HL-60 (cell line): ENCODE results near the gene BPNT1.

Experiments used
- DNase-seq, 2 experiments: peaks; one replicate each; pipeline ENCODE4 v3.0.0-alpha.2; 2010 to 2020; ENCODE audit warnings: low read depth in 1 of 2, low spot score in 1 of 2
- H3K27ac ChIP-seq: fragments of 250-450 bp; sonication (Bioruptor Pico); replicated peaks from 2 replicates; pipeline ENCODE4 v1.5.1; 2020; ENCODE audit warnings: mild to moderate bottlenecking, moderate library complexity
- H3K27me3 ChIP-seq: fragments of 250-450 bp; sonication (Bioruptor Pico); 2 replicates; pipeline ENCODE4 v1.5.1; 2021; ENCODE audit warnings: mild to moderate bottlenecking, moderate library complexity; ENCODE audit not compliant: insufficient read depth, poor library complexity, severe bottlenecking
- H3K4me3 ChIP-seq: replicated peaks from 2 replicates; pipeline ENCODE4 v1.5.1; 2011; ENCODE audit warnings: mild to moderate bottlenecking, control low read depth, low read length; ENCODE audit not compliant: insufficient read depth
- GABPA ChIP-seq: IDR thresholded peaks from 2 replicates; pipeline ENCODE4 v1.6.1; 2012; ENCODE audit warnings: low read depth
- POLR2AphosphoS5 ChIP-seq: IDR thresholded peaks from 2 replicates; pipeline ENCODE4 v1.6.1; 2012; ENCODE audit warnings: low read depth
- REST ChIP-seq: IDR thresholded peaks from 2 replicates; pipeline ENCODE4 v1.6.1; 2012; ENCODE audit warnings: low read depth; ENCODE audit not compliant: insufficient replicate concordance
- SPI1 ChIP-seq: IDR thresholded peaks from 2 replicates; pipeline ENCODE4 v1.6.1; 2012; ENCODE audit warnings: low read depth, mild to moderate bottlenecking, borderline replicate concordance
- TF ChIP-seq, protein P1 (sequence below): IDR thresholded peaks from one replicate; pipeline ENCODE4 v1.5.1; 2011; ENCODE audit warnings: low read length, control low read depth, inconsistent platforms; ENCODE audit not compliant: insufficient read depth

The BPNT1 gene

DNA sequence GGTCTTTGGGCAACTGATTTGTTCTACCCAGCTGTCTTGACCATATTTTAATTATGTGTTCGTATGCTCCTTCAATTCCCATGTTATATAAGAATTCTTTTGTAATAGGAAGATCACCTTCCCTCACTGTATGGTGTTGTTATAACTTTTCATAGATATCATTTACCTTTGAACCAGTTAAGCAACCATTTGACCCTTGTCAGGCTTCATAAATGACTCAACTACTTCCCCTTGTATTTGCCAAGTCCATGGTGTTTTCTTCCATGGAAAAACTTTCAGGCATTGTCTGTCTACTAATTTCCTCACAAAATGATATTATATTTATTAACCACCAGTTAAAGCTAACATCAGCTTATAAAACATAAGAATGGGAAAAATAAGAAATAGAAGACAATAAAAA is 5.1 kb downstream of the BPNT1 start:
- TF ChIP-seq, protein P1, sequence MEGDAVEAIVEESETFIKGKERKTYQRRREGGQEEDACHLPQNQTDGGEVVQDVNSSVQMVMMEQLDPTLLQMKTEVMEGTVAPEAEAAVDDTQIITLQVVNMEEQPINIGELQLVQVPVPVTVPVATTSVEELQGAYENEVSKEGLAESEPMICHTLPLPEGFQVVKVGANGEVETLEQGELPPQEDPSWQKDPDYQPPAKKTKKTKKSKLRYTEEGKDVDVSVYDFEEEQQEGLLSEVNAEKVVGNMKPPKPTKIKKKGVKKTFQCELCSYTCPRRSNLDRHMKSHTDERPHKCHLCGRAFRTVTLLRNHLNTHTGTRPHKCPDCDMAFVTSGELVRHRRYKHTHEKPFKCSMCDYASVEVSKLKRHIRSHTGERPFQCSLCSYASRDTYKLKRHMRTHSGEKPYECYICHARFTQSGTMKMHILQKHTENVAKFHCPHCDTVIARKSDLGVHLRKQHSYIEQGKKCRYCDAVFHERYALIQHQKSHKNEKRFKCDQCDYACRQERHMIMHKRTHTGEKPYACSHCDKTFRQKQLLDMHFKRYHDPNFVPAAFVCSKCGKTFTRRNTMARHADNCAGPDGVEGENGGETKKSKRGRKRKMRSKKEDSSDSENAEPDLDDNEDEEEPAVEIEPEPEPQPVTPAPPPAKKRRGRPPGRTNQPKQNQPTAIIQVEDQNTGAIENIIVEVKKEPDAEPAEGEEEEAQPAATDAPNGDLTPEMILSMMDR: no peak
- TF ChIP-seq SPI1 (no peak), REST (no peak), GABPA (no peak), POLR2AphosphoS5 (no peak)
- Histone ChIP-seq H3K27ac (no peak overlapping the region), H3K4me3 (no peak overlapping the region), H3K27me3 (no peaks in the 10 kb centered on the region)
- DNase-seq: no peak

- H3K27me3 ChIP-seq: no peaks in the 10 kb centered on the region
- TF ChIP-seq POLR2AphosphoS5 (no peak), REST (no peak), GABPA (no peak), SPI1 (no peak)
- TF ChIP-seq, protein P1: no peak
- H3K4me3 ChIP-seq: no peak overlapping the region
- DNase-seq: no peak
- H3K27ac ChIP-seq: no peak overlapping the region
Observed at GRCh38 chr1:220077887-220078286, 11.7 kb downstream of the BPNT1 start.

DNA sequence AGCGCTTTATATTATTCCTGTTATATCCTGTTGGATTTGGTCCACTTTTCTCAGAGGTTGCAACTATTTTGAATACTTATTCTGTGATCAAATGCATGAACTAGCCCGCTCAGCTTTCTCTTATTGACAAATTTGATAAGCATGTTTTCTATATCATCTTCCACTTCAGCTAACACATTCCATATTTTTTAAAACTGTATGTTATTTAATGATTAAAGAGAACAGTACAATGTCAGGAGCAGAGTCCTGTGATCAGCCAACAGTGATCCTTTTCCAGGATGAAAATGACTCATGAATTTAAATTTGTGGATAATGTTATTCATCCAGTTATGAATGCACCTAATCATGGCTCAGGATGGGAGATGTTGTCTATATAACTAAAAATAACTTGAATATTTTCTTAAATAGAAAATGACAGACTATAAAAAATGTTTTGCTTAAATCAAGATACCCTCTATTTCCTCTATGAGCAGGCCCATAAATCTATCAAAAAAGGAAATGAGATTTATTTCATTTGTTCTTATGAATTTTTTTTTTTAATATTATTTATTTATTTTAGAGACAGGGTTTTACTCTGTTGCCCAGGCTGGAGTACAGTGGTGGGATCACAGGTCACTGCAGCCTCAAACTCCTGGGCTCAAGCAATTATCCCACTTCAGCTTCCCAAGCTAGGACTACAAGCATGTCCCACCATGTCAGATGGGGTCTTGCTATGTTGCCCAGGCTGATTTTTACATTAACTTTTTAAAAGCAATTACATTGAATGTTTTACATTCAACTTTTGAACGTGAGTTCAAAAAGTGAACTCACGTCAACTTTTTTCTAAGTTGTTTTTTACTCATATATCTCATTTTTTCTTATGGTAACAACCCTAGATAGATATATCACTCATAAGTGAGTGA is 12.5 kb downstream of the BPNT1 start:
- no peak overlapping the region for H3K4me3 ChIP-seq
- no peak for DNase-seq
- no peak for TF ChIP-seq GABPA
- no peak for TF ChIP-seq POLR2AphosphoS5
- TF ChIP-seq SPI1: no peak
- no peak for TF ChIP-seq REST
- TF ChIP-seq, protein P1: no peak
- H3K27ac ChIP-seq: no peak overlapping the region
- H3K27me3 ChIP-seq: no peaks in the 10 kb centered on the region
